Parathyroid adenoma (tissue), 2 donors: ENCODE results near the gene OCA2.

Source experiments
- H2AFZ ChIP-seq: fragments of 300-600 bp; sonication (generic); one replicate; pipeline ENCODE4 v1.7.0; 2017; ENCODE audit warnings: antibody characterized with exemption, mild to moderate bottlenecking
- H3K27ac ChIP-seq: fragments of 300-600 bp; sonication (generic); one replicate; pipeline ENCODE4 v1.7.0; 2017
- H3K27me3 ChIP-seq: fragments of 300-600 bp; sonication (generic); one replicate; pipeline ENCODE4 v1.7.0; 2017; ENCODE audit warnings: low read length; ENCODE audit not compliant: control insufficient read depth, insufficient read depth
- H3K36me3 ChIP-seq: fragments of 300-600 bp; sonication (generic); one replicate; pipeline ENCODE4 v1.7.0; 2017; ENCODE audit warnings: low read length; ENCODE audit not compliant: control insufficient read depth, insufficient read depth
- H3K4me1 ChIP-seq: fragments of 300-600 bp; sonication (generic); one replicate; pipeline ENCODE4 v1.7.0; 2017; ENCODE audit warnings: control low read depth
- H3K4me2 ChIP-seq: fragments of 300-600 bp; sonication (generic); one replicate; pipeline ENCODE4 v1.7.0; 2017; ENCODE audit warnings: low read length
- H3K4me3 ChIP-seq: fragments of 300-600 bp; sonication (generic); one replicate; pipeline ENCODE4 v1.7.0; 2017; ENCODE audit warnings: low read depth, low read length
- H3K79me2 ChIP-seq: fragments of 300-600 bp; sonication (generic); one replicate; pipeline ENCODE4 v1.7.0; 2017; ENCODE audit warnings: control low read depth
- H3K9ac ChIP-seq: fragments of 300-600 bp; sonication (generic); one replicate; pipeline ENCODE4 v1.7.0; 2017; ENCODE audit warnings: mild to moderate bottlenecking
- H3K9me3 ChIP-seq: fragments of 300-600 bp; sonication (generic); one replicate; pipeline ENCODE4 v1.7.0; 2017; ENCODE audit warnings: low read length; ENCODE audit not compliant: control insufficient read depth
- CTCF ChIP-seq: fragments of 300-600 bp; sonication (generic); IDR thresholded peaks from one replicate; pipeline ENCODE4 v1.7.0; 2017; ENCODE audit warnings: antibody characterized with exemption, mild to moderate bottlenecking
- donor health status: primary hyperparathyroidism.

OCA2 gene

GRCh38 chr15:28093752-28094535 lies 5.2 kb downstream of the OCA2 start:
- Histone ChIP-seq H3K4me3 (no peak overlapping the region), H3K9ac (no peak overlapping the region), H3K4me1 (no peaks in the 10 kb centered on the region), H3K27ac (no peak overlapping the region), H3K27me3 (no peaks in the 10 kb centered on the region), H2AFZ (no peak overlapping the region), H3K79me2 (no peaks in the 10 kb centered on the region), H3K9me3 (no peaks in the 10 kb centered on the region), H3K36me3 (no peaks in the 10 kb centered on the region), H3K4me2 (no peak overlapping the region)
- TF ChIP-seq CTCF = no peak

GRCh38 chr15:28091313-28091712 lies 7.8 kb downstream of the OCA2 start:
- H3K4me2 ChIP-seq = no peak overlapping the region
- no peak overlapping the region for H3K4me3 ChIP-seq
- no peak overlapping the region for H3K27ac ChIP-seq
- H3K79me2 ChIP-seq = no peaks in the 10 kb centered on the region
- H3K4me1 ChIP-seq = no peaks in the 10 kb centered on the region
- no peak overlapping the region for H3K9ac ChIP-seq
- no peaks in the 10 kb centered on the region for H3K36me3 ChIP-seq
- TF ChIP-seq CTCF = no peak
- H3K27me3 ChIP-seq = no peaks in the 10 kb centered on the region
- H2AFZ ChIP-seq = no peak overlapping the region
- H3K9me3 ChIP-seq = no peaks in the 10 kb centered on the region

GRCh38 chr15:28086175-28086703 lies 12.9 kb downstream of the OCA2 start:
- no peak overlapping the region for H3K4me3 ChIP-seq
- H3K36me3 ChIP-seq = no peaks in the 10 kb centered on the region
- H3K9me3 ChIP-seq = no peaks in the 10 kb centered on the region
- no peaks in the 10 kb centered on the region for H3K4me1 ChIP-seq
- H3K9ac ChIP-seq = no peak overlapping the region
- no peaks in the 10 kb centered on the region for H3K79me2 ChIP-seq
- H3K4me2 ChIP-seq = no peak overlapping the region
- no peaks in the 10 kb centered on the region for H3K27me3 ChIP-seq
- H3K27ac ChIP-seq = no peak overlapping the region
- no peak overlapping the region for H2AFZ ChIP-seq
- peak; percentile 28 for TF ChIP-seq CTCF

- Histone ChIP-seq H3K4me2 (no peak overlapping the region), H3K4me1 (no peaks in the 10 kb centered on the region), H3K4me3 (no peak overlapping the region), H3K27ac (no peak overlapping the region), H2AFZ (no peak overlapping the region), H3K9me3 (no peaks in the 10 kb centered on the region), H3K9ac (no peak overlapping the region), H3K27me3 (no peaks in the 10 kb centered on the region), H3K36me3 (no peaks in the 10 kb centered on the region), H3K79me2 (no peaks in the 10 kb centered on the region)
- no peak for TF ChIP-seq CTCF
These were observed 13.5 kb downstream of the OCA2 start for GRCh38 chr15:28085489-28086174.
